SK-N-SH treated with all-trans-retinoic acid at 6 μM for 48 hours (cell line): ENCODE measurements around the gene PDK1.

Source experiments
- ATAC-seq: fragments of 200-7000 bp; cut with Tn5 transposase; 3 replicates; pipeline ENCODE4 v1.9.1; 2020; ENCODE audit warnings: mild to moderate bottlenecking, moderate library complexity
- ARNTL ChIP-seq: fragments of 450-650 bp; formaldehyde crosslinking; IDR thresholded peaks from 2 replicates; pipeline ENCODE4 v1.5.0; 2020; ENCODE audit warnings: low read depth, mild to moderate bottlenecking, moderate library complexity, borderline replicate concordance
- CREB5 ChIP-seq: fragments of 250-450 bp; sonication (Bioruptor Pico); IDR thresholded peaks from 2 replicates; pipeline ENCODE4 v1.5.1; 2020; ENCODE audit warnings: low read depth, mild to moderate bottlenecking, moderate library complexity
- CSDC2 ChIP-seq: fragments of 250-450 bp; sonication (Bioruptor Pico); IDR thresholded peaks from 2 replicates; pipeline ENCODE4 v1.5.0; 2020; ENCODE audit warnings: mild to moderate bottlenecking, moderate library complexity
- CSRNP3 ChIP-seq: fragments of 250-450 bp; sonication (Bioruptor Pico); IDR thresholded peaks from 2 replicates; pipeline ENCODE4 v1.5.1; 2021; ENCODE audit warnings: mild to moderate bottlenecking, moderate library complexity
- ESRRG ChIP-seq: fragments of 250-450 bp; sonication (Bioruptor Pico); IDR thresholded peaks from 2 replicates; pipeline ENCODE4 v1.6.1; 2021; ENCODE audit warnings: mild to moderate bottlenecking
- GLIS3 ChIP-seq: fragments of 250-450 bp; sonication (Bioruptor Pico); IDR thresholded peaks from 2 replicates; pipeline ENCODE4 v1.5.0; 2020; ENCODE audit warnings: mild to moderate bottlenecking, moderate library complexity
- ISL1 ChIP-seq: fragments of 250-450 bp; sonication (Bioruptor Pico); IDR thresholded peaks from 2 replicates; pipeline ENCODE4 v2.1.2; 2022; ENCODE audit warnings: mild to moderate bottlenecking, moderate library complexity
- OSR1 ChIP-seq: fragments of 250-450 bp; sonication (Bioruptor Pico); IDR thresholded peaks from 2 replicates; pipeline ENCODE4 v1.8.0; 2022; ENCODE audit warnings: moderate library complexity, mild to moderate bottlenecking, inconsistent platforms
- PATZ1 ChIP-seq: fragments of 250-450 bp; sonication (Bioruptor Pico); IDR thresholded peaks from 2 replicates; pipeline ENCODE4 v1.8.0; 2020; ENCODE audit warnings: mild to moderate bottlenecking, moderate library complexity, borderline replicate concordance
- POU6F1 ChIP-seq: fragments of 250-450 bp; sonication (Bioruptor Pico); IDR thresholded peaks from 2 replicates; pipeline ENCODE4 v1.8.0; 2021; ENCODE audit warnings: low read depth, mild to moderate bottlenecking, moderate library complexity, borderline replicate concordance
- SNAI2 ChIP-seq: fragments of 250-450 bp; sonication (Bioruptor Pico); IDR thresholded peaks from 2 replicates; pipeline ENCODE4 v1.5.0; 2020; ENCODE audit warnings: mild to moderate bottlenecking, moderate library complexity
- TCF4 ChIP-seq: fragments of 250-450 bp; sonication (Bioruptor Pico); IDR thresholded peaks from 2 replicates; pipeline ENCODE4 v1.8.0; 2021; ENCODE audit warnings: mild to moderate bottlenecking, moderate library complexity, borderline replicate concordance
- TOX ChIP-seq: fragments of 250-450 bp; sonication (Bioruptor Pico); IDR thresholded peaks from 2 replicates; pipeline ENCODE4 v1.8.0; 2021; ENCODE audit warnings: mild to moderate bottlenecking, moderate library complexity, borderline replicate concordance
- ZC3H10 ChIP-seq: fragments of 250-450 bp; sonication (Bioruptor Pico); IDR thresholded peaks from 2 replicates; pipeline ENCODE4 v1.5.1; 2021; ENCODE audit warnings: mild to moderate bottlenecking, moderate library complexity
- ZFP3 ChIP-seq: fragments of 250-450 bp; sonication (Bioruptor Pico); IDR thresholded peaks from 2 replicates; pipeline ENCODE4 v1.5.0; 2020; ENCODE audit warnings: mild to moderate bottlenecking, moderate library complexity
- ZFP30 ChIP-seq: fragments of 450-650 bp; formaldehyde crosslinking; IDR thresholded peaks from 2 replicates; pipeline ENCODE4 v1.5.0; 2022; ENCODE audit warnings: mild to moderate bottlenecking, moderate library complexity
- ZNF70 ChIP-seq: fragments of 450-650 bp; formaldehyde crosslinking; IDR thresholded peaks from 2 replicates; pipeline ENCODE4 v1.5.0; 2020; ENCODE audit warnings: mild to moderate bottlenecking, moderate library complexity
- ZNF8 ChIP-seq: fragments of 450-650 bp; formaldehyde crosslinking; IDR thresholded peaks from 2 replicates; pipeline ENCODE4 v1.5.0; 2020; ENCODE audit warnings: mild to moderate bottlenecking, moderate library complexity
- TF ChIP-seq, protein P1 (sequence below): fragments of 250-450 bp; sonication (Bioruptor Pico); IDR thresholded peaks from 2 replicates; pipeline ENCODE4 v1.5.0; 2020; ENCODE audit warnings: mild to moderate bottlenecking, moderate library complexity

PDK1 gene

GRCh38 chr2:172613040-172613439, 57.1 kb downstream of the PDK1 start:
- TF ChIP-seq ZFP30 (CRISPR knock-in tag) (no peak), CSDC2 (CRISPR knock-in tag) (no peak), TCF4 (CRISPR knock-in tag) (no peak), SNAI2 (CRISPR knock-in tag) (no peak), ZNF70 (no peak), OSR1 (CRISPR knock-in tag) (no peak), ZFP3 (CRISPR knock-in tag) (no peak), ZNF8 (CRISPR knock-in tag) (no peak), ZC3H10 (CRISPR knock-in tag) (no peak), GLIS3 (CRISPR knock-in tag) (no peak), ARNTL (CRISPR knock-in tag) (no peak)
- TF ChIP-seq, protein P1, sequence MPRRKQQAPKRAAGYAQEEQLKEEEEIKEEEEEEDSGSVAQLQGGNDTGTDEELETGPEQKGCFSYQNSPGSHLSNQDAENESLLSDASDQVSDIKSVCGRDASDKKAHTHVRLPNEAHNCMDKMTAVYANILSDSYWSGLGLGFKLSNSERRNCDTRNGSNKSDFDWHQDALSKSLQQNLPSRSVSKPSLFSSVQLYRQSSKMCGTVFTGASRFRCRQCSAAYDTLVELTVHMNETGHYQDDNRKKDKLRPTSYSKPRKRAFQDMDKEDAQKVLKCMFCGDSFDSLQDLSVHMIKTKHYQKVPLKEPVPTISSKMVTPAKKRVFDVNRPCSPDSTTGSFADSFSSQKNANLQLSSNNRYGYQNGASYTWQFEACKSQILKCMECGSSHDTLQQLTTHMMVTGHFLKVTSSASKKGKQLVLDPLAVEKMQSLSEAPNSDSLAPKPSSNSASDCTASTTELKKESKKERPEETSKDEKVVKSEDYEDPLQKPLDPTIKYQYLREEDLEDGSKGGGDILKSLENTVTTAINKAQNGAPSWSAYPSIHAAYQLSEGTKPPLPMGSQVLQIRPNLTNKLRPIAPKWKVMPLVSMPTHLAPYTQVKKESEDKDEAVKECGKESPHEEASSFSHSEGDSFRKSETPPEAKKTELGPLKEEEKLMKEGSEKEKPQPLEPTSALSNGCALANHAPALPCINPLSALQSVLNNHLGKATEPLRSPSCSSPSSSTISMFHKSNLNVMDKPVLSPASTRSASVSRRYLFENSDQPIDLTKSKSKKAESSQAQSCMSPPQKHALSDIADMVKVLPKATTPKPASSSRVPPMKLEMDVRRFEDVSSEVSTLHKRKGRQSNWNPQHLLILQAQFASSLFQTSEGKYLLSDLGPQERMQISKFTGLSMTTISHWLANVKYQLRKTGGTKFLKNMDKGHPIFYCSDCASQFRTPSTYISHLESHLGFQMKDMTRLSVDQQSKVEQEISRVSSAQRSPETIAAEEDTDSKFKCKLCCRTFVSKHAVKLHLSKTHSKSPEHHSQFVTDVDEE (CRISPR knock-in tag) = no peak
- ATAC-seq = peak; percentile 51

- no peak; the same call in 2 of the 3 replicates for ATAC-seq
Measured at GRCh38 chr2:172613615-172614231, 57.8 kb downstream of the PDK1 start.

DNA sequence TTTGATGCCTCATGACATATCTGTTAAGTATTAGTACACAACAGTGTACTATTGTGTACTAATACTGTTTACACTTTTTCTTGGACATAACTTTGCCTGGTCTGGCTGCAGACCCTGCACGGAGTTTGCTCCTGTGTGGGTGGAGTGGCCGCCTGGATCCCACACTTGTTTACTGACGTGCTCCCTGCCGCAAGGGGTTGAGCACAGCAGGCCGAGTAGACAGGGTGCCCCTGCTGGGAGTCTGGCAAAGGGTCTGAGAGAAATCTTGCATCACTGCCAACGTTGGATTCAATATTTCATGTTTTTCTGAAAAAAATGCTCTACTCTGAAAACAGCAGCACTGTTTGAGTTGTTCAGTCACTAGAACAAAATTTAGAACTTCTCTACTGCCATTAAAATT, 59.0 kb downstream of the PDK1 start:
- TF ChIP-seq OSR1 (CRISPR knock-in tag) (no peak), CSRNP3 (no peak), TOX (no peak), ZNF8 (CRISPR knock-in tag) (no peak), ZFP30 (CRISPR knock-in tag) (no peak), ZFP3 (CRISPR knock-in tag) (no peak), ZNF70 (no peak)
- TF ChIP-seq, all 23 proteins: peak for 0
- no peak for ATAC-seq

More at GRCh38 chr2:172613615-172614231, 57.8 kb downstream of the PDK1 start:
- no peak for TF ChIP-seq CREB5 (CRISPR knock-in tag)
- TF ChIP-seq OSR1 (CRISPR knock-in tag) = no peak
- TF ChIP-seq ARNTL (CRISPR knock-in tag) = no peak
- TF ChIP-seq TCF4 (CRISPR knock-in tag) = no peak
- TF ChIP-seq PATZ1 (CRISPR knock-in tag) = no peak
- TF ChIP-seq ESRRG (CRISPR knock-in tag) = no peak
- no peak for TF ChIP-seq SNAI2 (CRISPR knock-in tag)
- TF ChIP-seq ZFP30 (CRISPR knock-in tag) = no peak
- TF ChIP-seq CSRNP3 = no peak
- TF ChIP-seq CSDC2 (CRISPR knock-in tag) = no peak

DNA sequence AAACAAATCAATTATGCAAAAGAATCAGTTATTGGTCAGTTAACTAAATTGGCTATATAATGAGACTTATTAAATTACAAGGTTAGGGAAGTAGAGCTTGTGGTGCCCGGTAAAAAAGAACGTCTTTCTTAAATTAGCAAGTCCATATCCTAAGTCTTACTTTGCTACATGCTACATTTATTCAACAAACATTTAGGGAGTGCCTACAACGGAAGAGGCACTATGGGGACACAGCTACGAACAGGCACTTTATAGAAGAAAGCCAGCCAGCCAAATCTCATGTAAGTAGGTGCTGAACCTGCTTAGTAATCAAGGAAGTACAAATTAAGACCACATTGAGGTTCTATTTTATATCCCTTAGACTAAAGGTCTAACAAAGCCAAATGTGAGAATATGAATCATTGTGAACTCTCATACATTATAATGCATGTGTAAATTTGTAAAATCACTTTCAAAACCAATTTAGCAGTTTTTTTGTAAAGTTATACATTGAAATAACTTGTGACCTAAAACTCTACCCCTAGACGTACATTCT, 59.9 kb downstream of the PDK1 start:
- ATAC-seq = no peak
- no peak for TF ChIP-seq POU6F1
- no peak for TF ChIP-seq ISL1 (CRISPR knock-in tag)
- TF ChIP-seq, protein P1 (CRISPR knock-in tag) = no peak
- no peak for TF ChIP-seq CREB5 (CRISPR knock-in tag)
- TF ChIP-seq ZC3H10 (CRISPR knock-in tag) = no peak
- TF ChIP-seq TOX = no peak
